Measurements from ENCODE around the gene FLCN. TPM values are rescaled to one million over a fixed set of nuclear protein-coding genes. Genes with fewer than 3 reads are reported as not detected.
A peak's percentile ranks its signal among the peaks of the same experiment; 100 is the strongest.

Gene FLCN
- total and polyA plus RNA-seq, 2 donors, result 14.4 to 14.6 TPM

DNA sequence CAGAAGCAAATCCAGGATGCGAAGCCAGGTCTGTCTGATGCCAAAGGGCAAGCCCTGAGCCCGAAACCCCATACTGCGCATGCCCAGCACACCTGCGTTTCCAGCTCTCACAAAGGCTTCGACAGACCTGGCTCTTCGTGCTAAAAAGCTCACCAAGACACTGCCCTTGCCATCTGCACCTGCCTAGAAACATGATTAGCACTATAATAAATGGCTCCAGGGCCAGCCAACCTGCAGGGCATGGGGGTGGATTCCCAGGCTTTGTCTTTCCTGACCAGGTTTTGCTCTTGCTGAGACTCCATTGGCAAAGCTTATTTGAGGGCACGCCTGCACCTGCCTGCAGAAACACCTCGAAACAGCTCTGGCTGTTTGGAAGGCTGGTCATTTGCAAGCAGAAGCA, 16.4 kb downstream of the FLCN start:
- no peak for DNase-seq (ENCODE audit: low read depth in 6 of 9, low spot score in 9 of 9)
- no peaks in the 10 kb centered on the region for H3K9me3 ChIP-seq (ENCODE audit: control insufficient read depth in 2 of 2, insufficient read depth in 1 of 2, low read length in 1 of 2)
- H3K4me3 ChIP-seq (ENCODE audit: low read length in 2 of 2), result no peak overlapping the region
- no peak overlapping the region for H3K27ac ChIP-seq (ENCODE audit: low read depth in 1 of 2, low read length in 1 of 2)
- 98% methylated on average over 8 of the region's 8 CpGs for WGBS
- no peaks in the 10 kb centered on the region for H3K4me1 ChIP-seq (ENCODE audit: control insufficient read depth in 2 of 2, insufficient read depth in 2 of 2, low read length in 2 of 2)
- H3K36me3 ChIP-seq (ENCODE audit: control insufficient read depth in 2 of 2, insufficient read depth in 2 of 2, low read length in 1 of 2), result peaks cover 74 to 79% of the 10 kb centered on the region in 2 donors
- no peaks in the 10 kb centered on the region for H3K27me3 ChIP-seq (ENCODE audit: control insufficient read depth in 2 of 2, insufficient read depth in 1 of 2, low read length in 1 of 2)

DNA sequence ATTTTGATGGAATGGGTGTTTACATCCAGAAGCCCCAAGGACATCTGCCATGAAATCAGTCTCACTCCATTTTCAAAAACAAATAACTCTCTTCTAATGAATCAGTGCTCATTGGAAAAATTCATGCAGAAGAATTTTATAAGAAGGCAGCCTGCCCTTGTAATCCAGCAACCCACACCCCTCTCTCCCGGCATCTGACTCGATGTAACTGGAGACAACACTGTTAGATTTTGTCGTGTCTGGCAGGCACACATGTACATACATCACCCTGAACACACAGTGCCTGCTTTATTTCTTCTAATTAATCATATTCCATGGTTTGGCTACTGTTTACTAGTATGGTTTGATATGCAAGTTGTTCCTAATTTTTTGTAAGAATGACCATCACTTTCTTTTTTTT, 19.0 kb downstream of the FLCN start:
- Histone ChIP-seq H3K27ac (ENCODE audit: low read depth in 1 of 2, low read length in 1 of 2) (no peak overlapping the region), H3K4me1 (ENCODE audit: control insufficient read depth in 2 of 2, insufficient read depth in 2 of 2, low read length in 2 of 2) (no peaks in the 10 kb centered on the region), H3K9me3 (ENCODE audit: control insufficient read depth in 2 of 2, insufficient read depth in 1 of 2, low read length in 1 of 2) (no peaks in the 10 kb centered on the region), H3K27me3 (ENCODE audit: control insufficient read depth in 2 of 2, insufficient read depth in 1 of 2, low read length in 1 of 2) (no peaks in the 10 kb centered on the region), H3K36me3 (ENCODE audit: control insufficient read depth in 2 of 2, insufficient read depth in 2 of 2, low read length in 1 of 2) (peaks cover 71 to 75% of the 10 kb centered on the region in 2 donors), H3K4me3 (ENCODE audit: low read length in 2 of 2) (no peak overlapping the region)
- no peak for DNase-seq (ENCODE audit: low read depth in 6 of 9, low spot score in 9 of 9)
- WGBS, result over 99% methylated on average over 3 of the region's 3 CpGs

DNA sequence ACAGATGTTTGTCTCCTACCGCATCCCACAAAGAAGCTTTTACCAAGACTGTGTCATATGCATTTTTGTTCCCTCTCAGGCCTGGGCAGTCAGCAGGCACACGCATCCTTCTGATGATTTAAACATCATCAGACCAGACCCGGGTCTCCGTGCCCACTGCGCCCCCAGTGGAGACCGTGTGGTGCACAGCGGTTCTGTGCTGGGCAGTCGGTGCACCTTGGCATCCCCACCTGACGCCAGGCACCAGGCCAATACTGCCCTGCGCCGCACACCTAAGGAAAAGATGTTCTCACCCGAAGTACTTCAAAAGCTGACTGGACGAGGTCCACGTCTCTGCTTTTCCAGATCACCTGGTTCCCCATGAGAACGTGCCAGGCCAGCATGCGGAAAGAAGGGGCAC, 20.2 kb downstream of the FLCN start:
- Histone ChIP-seq H3K4me3 (ENCODE audit: low read length in 2 of 2) (no peak overlapping the region), H3K27ac (ENCODE audit: low read depth in 1 of 2, low read length in 1 of 2) (no peak overlapping the region), H3K4me1 (ENCODE audit: control insufficient read depth in 2 of 2, insufficient read depth in 2 of 2, low read length in 2 of 2) (no peaks in the 10 kb centered on the region), H3K36me3 (ENCODE audit: control insufficient read depth in 2 of 2, insufficient read depth in 2 of 2, low read length in 1 of 2) (peaks cover 69 to 70% of the 10 kb centered on the region in 2 donors), H3K9me3 (ENCODE audit: control insufficient read depth in 2 of 2, insufficient read depth in 1 of 2, low read length in 1 of 2) (no peaks in the 10 kb centered on the region), H3K27me3 (ENCODE audit: control insufficient read depth in 2 of 2, insufficient read depth in 1 of 2, low read length in 1 of 2) (no peaks in the 10 kb centered on the region)
- DNase-seq (ENCODE audit: low read depth in 6 of 9, low spot score in 9 of 9), result no peak
- WGBS, result 97% methylated on average over 16 of the region's 16 CpGs

DNA sequence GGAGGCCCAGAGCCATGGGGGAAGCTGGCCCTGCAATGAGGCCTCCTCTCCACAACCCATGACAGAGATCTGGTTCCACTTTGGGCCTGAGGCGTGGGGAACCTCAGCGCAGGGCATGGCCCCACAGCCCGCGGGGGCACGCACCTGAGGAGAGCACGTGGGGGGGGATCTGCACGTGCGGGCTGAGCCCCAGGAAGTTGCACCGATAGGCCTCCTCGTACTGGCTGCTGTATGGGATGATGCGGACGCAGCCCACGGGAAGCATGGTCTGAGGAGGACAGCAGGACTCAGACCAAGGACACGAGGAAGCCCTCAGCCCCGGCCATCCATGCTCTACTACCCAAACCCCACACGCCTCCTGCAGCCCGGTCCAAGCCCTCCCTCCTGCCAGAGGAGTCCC, 20.7 kb downstream of the FLCN start:
- DNase-seq (ENCODE audit: low read depth in 6 of 9, low spot score in 9 of 9), result no peak
- Histone ChIP-seq H3K27ac (ENCODE audit: low read depth in 1 of 2, low read length in 1 of 2) (no peak overlapping the region), H3K4me3 (ENCODE audit: low read length in 2 of 2) (no peak overlapping the region), H3K36me3 (ENCODE audit: control insufficient read depth in 2 of 2, insufficient read depth in 2 of 2, low read length in 1 of 2) (peaks cover 64 to 71% of the 10 kb centered on the region in 2 donors), H3K9me3 (ENCODE audit: control insufficient read depth in 2 of 2, insufficient read depth in 1 of 2, low read length in 1 of 2) (no peaks in the 10 kb centered on the region), H3K4me1 (ENCODE audit: control insufficient read depth in 2 of 2, insufficient read depth in 2 of 2, low read length in 2 of 2) (no peaks in the 10 kb centered on the region), H3K27me3 (ENCODE audit: control insufficient read depth in 2 of 2, insufficient read depth in 1 of 2, low read length in 1 of 2) (no peaks in the 10 kb centered on the region)
- 97% methylated on average over 17 of the region's 17 CpGs for WGBS

DNA sequence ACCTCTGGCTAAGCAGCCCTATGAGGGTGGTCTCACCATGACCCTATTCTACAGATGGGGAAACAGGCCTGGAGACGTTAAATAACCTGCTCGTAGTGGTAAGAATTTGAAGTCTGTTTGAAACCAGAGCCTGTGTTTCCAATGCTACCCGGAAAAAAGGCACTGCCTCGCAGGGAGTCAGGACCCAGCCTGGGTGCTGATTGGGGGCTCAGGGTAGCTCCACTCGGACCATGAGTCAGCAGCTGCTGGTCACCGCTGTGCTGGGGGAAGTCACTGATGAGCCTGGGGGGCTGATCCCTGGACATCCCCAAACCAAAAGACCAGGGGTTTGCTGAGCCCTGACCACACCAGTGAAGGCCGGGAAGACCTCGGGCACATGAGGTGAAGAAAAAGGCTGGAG, 21.4 kb downstream of the FLCN start:
- Histone ChIP-seq H3K36me3 (ENCODE audit: control insufficient read depth in 2 of 2, insufficient read depth in 2 of 2, low read length in 1 of 2) (peaks cover 60 to 68% of the 10 kb centered on the region in 2 donors), H3K27me3 (ENCODE audit: control insufficient read depth in 2 of 2, insufficient read depth in 1 of 2, low read length in 1 of 2) (no peaks in the 10 kb centered on the region), H3K4me1 (ENCODE audit: control insufficient read depth in 2 of 2, insufficient read depth in 2 of 2, low read length in 2 of 2) (no peaks in the 10 kb centered on the region), H3K4me3 (ENCODE audit: low read length in 2 of 2) (no peak overlapping the region), H3K27ac (ENCODE audit: low read depth in 1 of 2, low read length in 1 of 2) (no peak overlapping the region), H3K9me3 (ENCODE audit: control insufficient read depth in 2 of 2, insufficient read depth in 1 of 2, low read length in 1 of 2) (no peaks in the 10 kb centered on the region)
- WGBS, result 96% methylated on average over 8 of the region's 8 CpGs
- no peak for DNase-seq (ENCODE audit: low read depth in 6 of 9, low spot score in 9 of 9)

DNA sequence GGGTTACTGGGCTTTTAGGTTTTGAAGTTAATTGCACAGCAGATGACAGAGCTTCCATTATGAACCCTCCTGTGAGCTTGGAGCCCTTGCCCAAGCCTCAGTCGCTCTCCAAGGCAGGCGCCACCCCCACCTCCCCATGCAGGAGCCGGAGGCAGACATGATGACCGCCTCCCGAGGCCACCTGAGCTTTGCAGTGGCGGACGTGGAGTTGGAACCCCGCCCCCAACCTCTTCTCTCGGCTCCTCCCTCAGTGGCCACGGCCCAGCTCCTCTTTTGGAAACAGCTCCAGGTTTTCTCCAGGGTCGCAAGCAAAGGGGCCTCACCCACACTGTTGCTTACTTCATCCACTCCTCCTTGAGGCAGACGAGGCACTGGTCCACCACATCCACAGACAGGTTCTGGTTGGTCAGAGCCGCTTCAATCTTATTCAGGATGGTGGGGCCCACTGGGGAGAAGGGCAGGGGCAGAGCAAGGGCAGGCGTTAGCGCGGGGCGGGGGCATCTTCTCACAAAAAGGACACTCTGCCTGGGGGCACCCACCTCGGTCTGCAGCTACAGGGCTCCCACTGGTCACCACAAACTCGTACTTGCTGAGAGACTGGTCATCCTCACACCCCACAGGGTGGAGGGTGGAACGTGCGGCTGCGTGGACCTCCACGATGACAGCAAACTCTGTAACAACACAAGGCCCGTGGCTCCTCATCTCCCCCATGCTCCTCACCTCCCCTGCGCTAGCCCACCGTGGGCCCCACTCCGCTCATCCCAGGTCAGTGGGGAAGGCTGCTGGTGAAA, 22.1 kb downstream of the FLCN start:
- Histone ChIP-seq H3K27me3 (ENCODE audit: control insufficient read depth in 2 of 2, insufficient read depth in 1 of 2, low read length in 1 of 2) (no peaks in the 10 kb centered on the region), H3K4me1 (ENCODE audit: control insufficient read depth in 2 of 2, insufficient read depth in 2 of 2, low read length in 2 of 2) (no peaks in the 10 kb centered on the region), H3K27ac (ENCODE audit: low read depth in 1 of 2, low read length in 1 of 2) (no peak overlapping the region), H3K36me3 (ENCODE audit: control insufficient read depth in 2 of 2, insufficient read depth in 2 of 2, low read length in 1 of 2) (peaks cover 56 to 64% of the 10 kb centered on the region in 2 donors), H3K4me3 (ENCODE audit: low read length in 2 of 2) (no peak overlapping the region), H3K9me3 (ENCODE audit: control insufficient read depth in 2 of 2, insufficient read depth in 1 of 2, low read length in 1 of 2) (no peaks in the 10 kb centered on the region)
- 98% methylated on average over 27 of the region's 27 CpGs for WGBS
- no peak for DNase-seq (ENCODE audit: low read depth in 6 of 9, low spot score in 9 of 9)

DNA sequence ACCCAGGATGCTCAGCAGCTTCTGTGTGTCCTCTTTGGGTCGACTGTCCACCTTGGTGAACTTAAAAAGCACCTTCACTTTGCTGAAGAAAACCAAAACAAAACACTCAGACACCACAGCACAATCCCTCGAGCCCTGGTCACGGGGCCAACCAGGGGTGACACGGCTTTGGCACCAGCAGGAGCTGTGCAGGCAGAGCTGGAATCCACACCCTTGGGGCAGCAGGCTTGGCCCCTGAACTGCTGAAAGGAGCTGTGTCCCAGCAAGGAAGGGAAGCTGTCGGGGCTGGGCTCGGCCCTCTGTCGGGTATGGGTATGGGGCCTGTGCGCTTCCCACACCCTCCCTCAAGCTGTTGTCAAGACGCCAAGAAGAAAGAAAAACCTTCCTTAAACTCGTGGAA, 23.2 kb downstream of the FLCN start:
- Histone ChIP-seq H3K27me3 (ENCODE audit: control insufficient read depth in 2 of 2, insufficient read depth in 1 of 2, low read length in 1 of 2) (no peaks in the 10 kb centered on the region), H3K4me3 (ENCODE audit: low read length in 2 of 2) (no peak overlapping the region), H3K4me1 (ENCODE audit: control insufficient read depth in 2 of 2, insufficient read depth in 2 of 2, low read length in 2 of 2) (no peaks in the 10 kb centered on the region), H3K9me3 (ENCODE audit: control insufficient read depth in 2 of 2, insufficient read depth in 1 of 2, low read length in 1 of 2) (no peaks in the 10 kb centered on the region), H3K27ac (ENCODE audit: low read depth in 1 of 2, low read length in 1 of 2) (no peak overlapping the region), H3K36me3 (ENCODE audit: control insufficient read depth in 2 of 2, insufficient read depth in 2 of 2, low read length in 1 of 2) (peaks cover 53 to 62% of the 10 kb centered on the region in 2 donors)
- no peak for DNase-seq (ENCODE audit: low read depth in 6 of 9, low spot score in 9 of 9)
- 96% methylated on average over 10 of the region's 10 CpGs for WGBS

DNA sequence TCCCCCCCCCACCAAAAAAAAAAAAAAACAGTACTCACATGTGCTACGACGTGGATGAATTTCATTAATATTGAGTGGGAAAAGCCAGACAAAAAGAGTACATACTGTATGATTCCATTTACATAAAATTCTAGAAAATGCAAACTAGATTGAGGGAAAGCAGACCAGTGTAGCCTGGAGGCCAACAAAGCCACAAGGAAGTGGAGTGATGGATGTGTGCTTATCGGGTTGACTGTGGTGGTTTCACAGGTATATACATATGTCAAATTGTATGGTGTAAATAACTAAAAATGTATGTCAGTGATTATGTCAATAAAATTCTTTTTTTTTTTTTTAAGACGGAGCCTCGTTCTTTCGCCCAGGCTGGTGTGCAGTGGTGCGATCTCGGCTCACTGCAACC, 29.0 kb downstream of the FLCN start:
- Histone ChIP-seq H3K4me1 (ENCODE audit: control insufficient read depth in 2 of 2, insufficient read depth in 2 of 2, low read length in 2 of 2) (peaks cover 12 to 13% of the 10 kb centered on the region in 2 donors), H3K27me3 (ENCODE audit: control insufficient read depth in 2 of 2, insufficient read depth in 1 of 2, low read length in 1 of 2) (peaks cover 0 to 23% of the 10 kb centered on the region in 2 donors), H3K27ac (ENCODE audit: low read depth in 1 of 2, low read length in 1 of 2) (no peak overlapping the region), H3K9me3 (ENCODE audit: control insufficient read depth in 2 of 2, insufficient read depth in 1 of 2, low read length in 1 of 2) (peaks cover 3 to 5% of the 10 kb centered on the region in 2 donors), H3K4me3 (ENCODE audit: low read length in 2 of 2) (no peak overlapping the region), H3K36me3 (ENCODE audit: control insufficient read depth in 2 of 2, insufficient read depth in 2 of 2, low read length in 1 of 2) (peaks cover 6 to 12% of the 10 kb centered on the region in 2 donors)
- 93% methylated on average over 8 of the region's 8 CpGs for WGBS
- DNase-seq (ENCODE audit: low read depth in 6 of 9, low spot score in 9 of 9), result no peak

DNA sequence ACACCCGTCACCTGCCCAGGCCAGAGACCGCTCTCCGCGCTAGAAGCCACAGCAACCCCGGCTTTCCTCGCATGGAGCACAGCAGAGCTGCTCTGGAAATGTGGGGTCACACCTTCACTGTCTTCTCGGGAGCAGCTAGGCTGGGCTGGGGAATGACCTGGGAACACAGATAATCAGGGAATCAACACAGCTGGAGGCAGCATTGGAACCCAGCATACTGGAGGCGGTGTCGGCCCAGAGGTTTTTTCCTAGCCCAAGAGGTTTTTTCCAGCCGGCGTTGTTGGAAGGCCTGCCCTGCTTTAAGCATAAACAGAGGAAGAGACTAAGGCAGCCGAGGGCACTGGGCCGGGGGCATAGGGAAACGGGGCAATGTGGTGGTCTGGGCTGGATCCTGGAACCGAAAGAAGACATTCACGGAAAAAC, 30.0 kb downstream of the FLCN start:
- Histone ChIP-seq H3K27ac (ENCODE audit: low read depth in 1 of 2, low read length in 1 of 2) (peak overlapping the region in 1 of 2 donors; percentile 48), H3K9me3 (ENCODE audit: control insufficient read depth in 2 of 2, insufficient read depth in 1 of 2, low read length in 1 of 2) (peaks cover 3 to 5% of the 10 kb centered on the region in 2 donors), H3K4me1 (ENCODE audit: control insufficient read depth in 2 of 2, insufficient read depth in 2 of 2, low read length in 2 of 2) (peaks cover 12 to 13% of the 10 kb centered on the region in 2 donors), H3K4me3 (ENCODE audit: low read length in 2 of 2) (no peak overlapping the region), H3K27me3 (ENCODE audit: control insufficient read depth in 2 of 2, insufficient read depth in 1 of 2, low read length in 1 of 2) (peaks cover 0 to 23% of the 10 kb centered on the region in 2 donors), H3K36me3 (ENCODE audit: control insufficient read depth in 2 of 2, insufficient read depth in 2 of 2, low read length in 1 of 2) (peaks cover 2 to 8% of the 10 kb centered on the region in 2 donors)
- WGBS, result 89% methylated on average over 16 of the region's 16 CpGs
- no peak for DNase-seq (ENCODE audit: low read depth in 6 of 9, low spot score in 9 of 9)

All from thymus (tissue), 11 donors.